ENCODE results near the gene EXT2. TPM values are rescaled to one million over a fixed set of nuclear protein-coding genes. Genes with fewer than 3 reads are reported as not detected.

Gene EXT2
- total and polyA plus RNA-seq, 2 experiments from 2014 or later: 71.5 to 107 TPM

- peaks cover 10% of the 10 kb centered on the region for H3K4me1 ChIP-seq (ENCODE audit: insufficient read depth)
- H3K79me2 ChIP-seq: peaks cover 3% of the 10 kb centered on the region
- peak; percentile 91 for TF ChIP-seq CTCF (IDR thresholded peaks at IDR 0.05; ENCODE audit: poor library complexity)
- TF ChIP-seq EZH2phosphoT487 (IDR thresholded peaks at IDR 0.05; ENCODE audit: low read depth, severe bottlenecking, unreplicated experiment): no peak
- no peak for TF ChIP-seq EZH2 (IDR thresholded peaks at IDR 0.05; ENCODE audit: borderline replicate concordance)
- H2AFZ ChIP-seq: peak within 1 kb of the TSS; percentile 89
- peak within 1 kb of the TSS; percentile 81 for H3K4me2 ChIP-seq
- WGBS (ENCODE audit: low lambda C conversion rate, missing lambda C conversion rate): 5% methylated on average over 55 of the region's 70 CpGs
- peak within 1 kb of the TSS; percentile 93 for H3K27ac ChIP-seq
- DNase-seq (ENCODE audit: low spot score): peak; percentile 97
- peak within 1 kb of the TSS; percentile 53 for H3K4me3 ChIP-seq
- H4K20me1 ChIP-seq (ENCODE audit: insufficient read depth, poor library complexity, severe bottlenecking): no peaks in the 10 kb centered on the region
- H3K36me3 ChIP-seq (replicated peaks; ENCODE audit: insufficient read depth, low read depth): no peaks in the 10 kb centered on the region
- no peaks in the 10 kb centered on the region for H3K27me3 ChIP-seq
- no peaks in the 10 kb centered on the region for H3K9me2 ChIP-seq (replicated peaks; ENCODE audit: insufficient read depth)
- no peaks in the 10 kb centered on the region for H3K9me3 ChIP-seq (ENCODE audit: low read depth)
Observed at GRCh38 chr11:44065841-44066731, 29.4 kb upstream of the EXT2 start, which contains the start of gene ACCS. ACCS (plus strand) TSS chr11:44066270; CDS start chr11:44067628, 1,358 bp downstream.

- Histone ChIP-seq H3K4me2 (peak overlapping the region; percentile 81), H2AFZ (peak overlapping the region; percentile 89), H3K79me2 (peaks cover 3% of the 10 kb centered on the region), H3K4me3 (peak overlapping the region; percentile 53), H3K27ac (peak overlapping the region; percentile 93), H3K4me1 (ENCODE audit: insufficient read depth) (peaks cover 10% of the 10 kb centered on the region), H3K36me3 (replicated peaks; ENCODE audit: insufficient read depth, low read depth) (no peaks in the 10 kb centered on the region), H3K9me2 (replicated peaks; ENCODE audit: insufficient read depth) (no peaks in the 10 kb centered on the region), H3K27me3 (no peaks in the 10 kb centered on the region), H4K20me1 (ENCODE audit: insufficient read depth, poor library complexity, severe bottlenecking) (no peaks in the 10 kb centered on the region), H3K9me3 (ENCODE audit: low read depth) (no peaks in the 10 kb centered on the region)
- WGBS (ENCODE audit: low lambda C conversion rate, missing lambda C conversion rate): 55% methylated on average over 10 of the region's 10 CpGs
- peak; percentile 63 for DNase-seq (ENCODE audit: low spot score)
- TF ChIP-seq EZH2phosphoT487 (IDR thresholded peaks at IDR 0.05; ENCODE audit: low read depth, severe bottlenecking, unreplicated experiment): no peak
Observed at GRCh38 chr11:44066732-44067141, 28.7 kb upstream of the EXT2 start.

GRCh38 chr11:44067266-44067665 lies 28.2 kb upstream of the EXT2 start:
- Histone ChIP-seq H3K27me3 (no peaks in the 10 kb centered on the region), H2AFZ (no peak overlapping the region), H3K9me3 (ENCODE audit: low read depth) (no peaks in the 10 kb centered on the region), H3K36me3 (replicated peaks; ENCODE audit: insufficient read depth, low read depth) (no peaks in the 10 kb centered on the region), H3K79me2 (peaks cover 3% of the 10 kb centered on the region), H3K4me1 (ENCODE audit: insufficient read depth) (peaks cover 10% of the 10 kb centered on the region), H4K20me1 (ENCODE audit: insufficient read depth, poor library complexity, severe bottlenecking) (no peaks in the 10 kb centered on the region), H3K9me2 (replicated peaks; ENCODE audit: insufficient read depth) (no peaks in the 10 kb centered on the region), H3K27ac (peak overlapping the region; percentile 93), H3K4me3 (no peak overlapping the region), H3K4me2 (peak overlapping the region; percentile 81)
- WGBS (ENCODE audit: low lambda C conversion rate, missing lambda C conversion rate): 73% methylated on average over 5 of the region's 5 CpGs
- DNase-seq (ENCODE audit: low spot score): no peak
- no peak for TF ChIP-seq EZH2 (IDR thresholded peaks at IDR 0.05; ENCODE audit: borderline replicate concordance)

GRCh38 chr11:44068180-44068579 lies 27.3 kb upstream of the EXT2 start:
- no peaks in the 10 kb centered on the region for H4K20me1 ChIP-seq (ENCODE audit: insufficient read depth, poor library complexity, severe bottlenecking)
- 92% methylated on average over 2 of the region's 2 CpGs for WGBS (ENCODE audit: low lambda C conversion rate, missing lambda C conversion rate)
- no peak overlapping the region for H3K4me3 ChIP-seq
- no peaks in the 10 kb centered on the region for H3K9me3 ChIP-seq (ENCODE audit: low read depth)
- TF ChIP-seq CTCF (IDR thresholded peaks at IDR 0.05; ENCODE audit: poor library complexity): no peak
- no peak for TF ChIP-seq EZH2phosphoT487 (IDR thresholded peaks at IDR 0.05; ENCODE audit: low read depth, severe bottlenecking, unreplicated experiment)
- TF ChIP-seq EZH2 (IDR thresholded peaks at IDR 0.05; ENCODE audit: borderline replicate concordance): no peak
- H2AFZ ChIP-seq: no peak overlapping the region
- H3K27me3 ChIP-seq: no peaks in the 10 kb centered on the region
- no peak overlapping the region for H3K4me2 ChIP-seq
- H3K79me2 ChIP-seq: peaks cover 3% of the 10 kb centered on the region
- H3K27ac ChIP-seq: no peak overlapping the region
- H3K4me1 ChIP-seq (ENCODE audit: insufficient read depth): peaks cover 10% of the 10 kb centered on the region
- DNase-seq (ENCODE audit: low spot score): no peak
- no peaks in the 10 kb centered on the region for H3K9me2 ChIP-seq (replicated peaks; ENCODE audit: insufficient read depth)
- no peaks in the 10 kb centered on the region for H3K36me3 ChIP-seq (replicated peaks; ENCODE audit: insufficient read depth, low read depth)

Data from hepatocyte (in vitro differentiated cells).